IMR-90 (cell line): ENCODE results near the gene ATP1A4. TPM values are rescaled to one million over a fixed set of nuclear protein-coding genes. Genes with fewer than 3 reads are reported as not detected.
A peak's percentile ranks its signal among the peaks of the same experiment; 100 is the strongest.

Experiments used
- ATAC-seq: fragments of 200-7000 bp; cut with Tn5 transposase; 2 replicates; pipeline ENCODE4 v1.9.1; 2020; ENCODE audit warnings: low read depth, mild to moderate bottlenecking, moderate library complexity
- BruUV-seq: library from RNA; stranded (reverse); fragments of 400-500 nt; replicated peaks from 2 replicates; lab custom pipeline; 2021; lab: Mats Ljungman, UMichigan
- CTCF ChIA-PET: fragments of 300-600 bp; formaldehyde crosslinking; extraction: SDS; loops from one replicate; lab custom pipeline; 2021; ENCODE audit warnings: antibody characterized with exemption; lab: Yijun Ruan, JAX
- POLR2A ChIA-PET: fragments of 300-600 bp; sonication (Branson Sonifier 250); formaldehyde crosslinking; loops from one replicate; lab custom pipeline; 2022; ENCODE audit warnings: antibody characterized with exemption; ENCODE audit not compliant: unreplicated experiment; lab: Charles Lee
- DNase-seq: peaks from one replicate; pipeline ENCODE4 v3.0.0; 2013
- H2AFZ ChIP-seq: replicated peaks from 2 replicates; pipeline ENCODE3; 2013; ENCODE audit warnings: low read length, mild to moderate bottlenecking; ENCODE audit not compliant: poor library complexity
- H2AK5ac ChIP-seq: 2 replicates; pipeline ENCODE4 v1.6.1; 2013; ENCODE audit warnings: low read depth, low read length, inconsistent platforms
- H2AK9ac ChIP-seq: replicated peaks from 2 replicates; pipeline ENCODE3; 2013; ENCODE audit warnings: mild to moderate bottlenecking, low read depth, low read length, moderate library complexity; ENCODE audit not compliant: poor library complexity
- H2BK120ac ChIP-seq: 2 replicates; pipeline ENCODE4 v1.6.1; 2013; ENCODE audit warnings: low read depth, low read length, inconsistent platforms
- H2BK15ac ChIP-seq: 3 replicates; pipeline ENCODE4 v1.6.1; 2013; ENCODE audit warnings: low read depth, low read length, inconsistent platforms
- H2BK20ac ChIP-seq: 2 replicates; pipeline ENCODE4 v1.6.1; 2013; ENCODE audit warnings: low read depth, mild to moderate bottlenecking, inconsistent platforms, low read length, moderate library complexity
- H2BK5ac ChIP-seq: 2 replicates; pipeline ENCODE4 v1.6.1; 2013; ENCODE audit warnings: mild to moderate bottlenecking, low read depth, low read length, inconsistent platforms; ENCODE audit not compliant: poor library complexity, severe bottlenecking
- H3K14ac ChIP-seq: replicated peaks from 2 replicates; pipeline ENCODE4 v1.6.1; 2013; ENCODE audit warnings: low read depth, low read length, inconsistent platforms
- H3K18ac ChIP-seq: 2 replicates; pipeline ENCODE4 v1.6.1; 2013; ENCODE audit warnings: low read depth, low read length, control low read depth
- H3K23ac ChIP-seq: 2 replicates; pipeline ENCODE4 v1.6.1; 2013; ENCODE audit warnings: low read depth, low read length, inconsistent platforms
- H3K27ac ChIP-seq: 2 replicates; pipeline ENCODE4 v1.5.1; 2013; ENCODE audit warnings: mild to moderate bottlenecking, control low read depth, low read length; ENCODE audit not compliant: insufficient read depth
- H3K27me3 ChIP-seq: 2 replicates; pipeline ENCODE4 v1.6.1; 2013; ENCODE audit warnings: low read length; ENCODE audit not compliant: control insufficient read depth, insufficient read depth
- H3K36me3 ChIP-seq: 2 replicates; pipeline ENCODE4 v1.6.1; 2013; ENCODE audit warnings: low read length, mixed read lengths; ENCODE audit not compliant: control insufficient read depth, insufficient read depth
- H3K4ac ChIP-seq: 2 replicates; pipeline ENCODE4 v1.6.1; 2013; ENCODE audit warnings: low read depth, low read length, inconsistent platforms
- H3K4me1 ChIP-seq: 2 replicates; pipeline ENCODE4 v1.6.1; 2013; ENCODE audit warnings: low read length, mixed read lengths; ENCODE audit not compliant: control insufficient read depth, insufficient read depth
- H3K4me2 ChIP-seq: 2 replicates; pipeline ENCODE4 v1.6.1; 2013; ENCODE audit warnings: low read depth, mild to moderate bottlenecking, control low read depth, low read length, moderate library complexity
- H3K4me3 ChIP-seq: 2 replicates; pipeline ENCODE4 v1.5.1; 2013; ENCODE audit warnings: low read depth, mild to moderate bottlenecking, control low read depth, low read length, moderate library complexity; ENCODE audit not compliant: insufficient read depth
- H3K56ac ChIP-seq: 2 replicates; pipeline ENCODE4 v1.6.1; 2013; ENCODE audit warnings: low read length, inconsistent platforms; ENCODE audit not compliant: insufficient read depth; ENCODE audit errors: extremely low read depth
- H3K79me1 ChIP-seq, 2 experiments: 2 replicates each; pipeline ENCODE4 v1.6.1; 2013; ENCODE audit warnings: low read length in 2 of 2, inconsistent platforms in 1 of 2, low read depth in 1 of 2
- H3K9ac ChIP-seq: 2 replicates; pipeline ENCODE4 v1.6.1; 2013; ENCODE audit warnings: low read depth, low read length, control low read depth
- H3K9me1 ChIP-seq: 2 replicates; pipeline ENCODE4 v1.6.1; 2013; ENCODE audit warnings: low read length, inconsistent platforms; ENCODE audit not compliant: insufficient read depth
- H3K9me3 ChIP-seq: 2 replicates; pipeline ENCODE4 v1.6.1; 2013; ENCODE audit warnings: low read length; ENCODE audit not compliant: control insufficient read depth, insufficient read depth
- H4K20me1 ChIP-seq: 2 replicates; pipeline ENCODE4 v1.6.1; 2013; ENCODE audit warnings: low read length, inconsistent platforms; ENCODE audit not compliant: insufficient read depth
- H4K5ac ChIP-seq: 2 replicates; pipeline ENCODE4 v1.6.1; 2013; ENCODE audit warnings: mild to moderate bottlenecking, low read depth, low read length, control low read depth
- H4K8ac ChIP-seq, 2 experiments: 2 replicates each; pipeline ENCODE4 v1.6.1; 2013; ENCODE audit warnings: low read depth in 2 of 2, low read length in 2 of 2, control low read depth in 1 of 2, inconsistent platforms in 1 of 2
- H4K91ac ChIP-seq: 2 replicates; pipeline ENCODE4 v1.6.1; 2013; ENCODE audit warnings: low read depth, low read length, inconsistent platforms; ENCODE audit not compliant: insufficient read depth
- BHLHE40 ChIP-seq: fragments of 150-350 bp; IDR thresholded peaks from 2 replicates; pipeline ENCODE4 v1.6.1; 2016; ENCODE audit warnings: mild to moderate bottlenecking, low read depth, low read length
- CEBPB ChIP-seq: IDR thresholded peaks from 2 replicates; pipeline ENCODE4 v1.6.1; 2012; ENCODE audit warnings: low read depth, low read length, improper control_type of control experiment
- CHD1 ChIP-seq: IDR thresholded peaks from 2 replicates; pipeline ENCODE4 v1.6.1; 2012; ENCODE audit warnings: low read depth, low read length, improper control_type of control experiment
- FOS ChIP-seq: fragments of 150-350 bp; IDR thresholded peaks from 2 replicates; pipeline ENCODE4 v1.6.1; 2016; ENCODE audit warnings: low read depth, low read length
- MAFK ChIP-seq: IDR thresholded peaks from 2 replicates; pipeline ENCODE4 v1.6.1; 2012; ENCODE audit warnings: low read depth, low read length, improper control_type of control experiment
- MAZ ChIP-seq: IDR thresholded peaks from 2 replicates; pipeline ENCODE4 v1.6.1; 2012; ENCODE audit warnings: low read depth, mild to moderate bottlenecking, low read length, improper control_type of control experiment, moderate library complexity, borderline replicate concordance
- MXI1 ChIP-seq: IDR thresholded peaks from 2 replicates; pipeline ENCODE4 v1.6.1; 2012; ENCODE audit warnings: low read depth, mild to moderate bottlenecking, low read length, moderate library complexity, borderline replicate concordance
- NFE2L2 ChIP-seq: fragments of 150-350 bp; IDR thresholded peaks from 2 replicates; pipeline ENCODE4 v1.6.1; 2016; ENCODE audit warnings: low read depth, mild to moderate bottlenecking, low read length
- POLR2A ChIP-seq: IDR thresholded peaks from 2 replicates; pipeline ENCODE4 v1.6.1; 2012; ENCODE audit warnings: mild to moderate bottlenecking, low read depth, low read length
- RAD21 ChIP-seq: IDR thresholded peaks from 2 replicates; pipeline ENCODE4 v1.6.1; 2012; ENCODE audit warnings: low read length, improper control_type of control experiment
- RCOR1 ChIP-seq: IDR thresholded peaks from 2 replicates; pipeline ENCODE4 v1.6.1; 2012; ENCODE audit warnings: mild to moderate bottlenecking, low read length, improper control_type of control experiment; ENCODE audit not compliant: insufficient replicate concordance
- RFX5 ChIP-seq: IDR thresholded peaks from 2 replicates; pipeline ENCODE4 v1.8.0; 2012; ENCODE audit warnings: low read depth, mild to moderate bottlenecking, low read length, moderate library complexity
- SMC3 ChIP-seq: fragments of 150-350 bp; IDR thresholded peaks from 2 replicates; pipeline ENCODE4 v1.6.1; 2016; ENCODE audit warnings: low read depth, mild to moderate bottlenecking, antibody characterized with exemption, low read length, moderate library complexity
- WGBS, 2 experiments: methylation state at CpG; one replicate each; pipeline versions ENCODE4 v1.1.5 to v1.1.7; 2013; ENCODE audit warnings: missing lambda C conversion rate in 2 of 2; ENCODE audit not compliant: insufficient read length in 1 of 2; ENCODE audit errors: extremely low coverage in 2 of 2; 5-methylcytosine and 5-hydroxymethylcytosine counted together
- dilution Hi-C: fragments of 300-500 bp; cut with HindIII; formaldehyde crosslinking; loops from one replicate; pipeline ENCODE4 v1.14.3; 2018; ENCODE audit warnings: low sequenced_read_pairs; ENCODE audit not compliant: unreplicated experiment
- in situ Hi-C: fragments of 300-500 bp; cut with MboI; formaldehyde crosslinking; loops from 3 replicates; pipeline ENCODE4 v1.14.3; 2019; ENCODE audit warnings: low sequenced_read_pairs, inconsistent platforms, mixed read lengths
- intact Hi-C: fragments of 100-400 bp; cut with micrococcal nuclease; formaldehyde crosslinking; loops from 2 replicates; pipeline ENCODE4 v1.10.0; 2022
- polyA plus RNA-seq, 3 experiments: library from polyadenylated mRNA; depleted of rRNA; stranded (reverse); fragments of >200 nt; gene quantifications; 2 replicates each; pipeline ENCODE4 v1.2.3, GENCODE V29; 2012; ENCODE audit warnings: low replicate concordance in 1 of 3
- total RNA-seq: library from RNA; depleted of rRNA; stranded (reverse); fragments of >200 nt; gene quantifications from 2 replicates; pipeline ENCODE4 v1.2.3, GENCODE V29; 2012
- TF ChIP-seq, protein P1 (sequence below): conservative IDR thresholded peaks from 2 replicates; pipeline ENCODE4 v1.5.1; 2012; ENCODE audit warnings: mild to moderate bottlenecking, low read depth, low read length, improper control_type of control experiment
- TF ChIP-seq, protein P2 (sequence below): fragments of 150-350 bp; IDR thresholded peaks from 2 replicates; pipeline ENCODE4 v1.6.1; 2016; ENCODE audit warnings: low read depth, mild to moderate bottlenecking, low read length, moderate library complexity, borderline replicate concordance

Gene ATP1A4
- total and polyA plus RNA-seq, 2 of the 4 experiments (the other 2 are of a cell fraction): not detected

DNA sequence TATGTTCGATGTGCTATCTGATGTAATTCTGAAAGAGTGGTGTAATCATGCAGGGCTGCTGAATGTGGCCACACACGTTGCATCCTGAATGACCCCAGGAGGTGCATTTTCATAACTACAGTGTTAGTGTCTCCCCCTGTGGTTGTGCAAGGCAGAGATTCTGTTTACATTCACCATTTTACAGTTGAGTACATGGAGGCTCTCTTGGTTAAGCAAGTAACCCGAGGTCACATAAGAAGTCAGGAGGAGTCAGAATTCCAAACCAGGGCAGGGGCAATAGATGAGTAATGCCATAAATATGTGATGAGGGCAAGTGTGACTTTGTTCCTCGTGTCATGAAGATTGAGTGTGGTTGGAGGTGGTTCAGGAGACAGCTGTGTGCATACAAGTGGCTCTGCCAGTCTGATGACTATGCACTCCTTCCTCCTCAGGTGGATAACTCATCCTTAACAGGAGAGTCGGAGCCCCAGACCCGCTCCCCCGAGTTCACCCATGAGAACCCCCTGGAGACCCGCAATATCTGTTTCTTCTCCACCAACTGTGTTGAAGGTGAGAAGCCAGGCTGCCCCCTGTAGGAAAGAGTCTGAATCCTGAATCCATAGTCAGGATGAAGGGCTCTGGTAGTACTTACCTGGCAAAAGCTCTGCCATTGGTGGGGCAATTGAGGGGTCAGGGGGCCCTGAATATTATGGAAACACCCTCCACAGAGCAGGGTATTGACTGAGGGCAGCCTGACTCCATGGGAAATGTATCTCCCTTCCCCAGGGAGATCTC lies 26.5 kb upstream of the ATP1A4 start:
- Histone ChIP-seq H3K4me2 (no peak overlapping the region), H4K91ac (peak overlapping the region; percentile 29), H3K4ac (peak overlapping the region; percentile 89), H2AFZ (no peak overlapping the region), H3K27ac (peak overlapping the region; percentile 21; the same call in 1 of the 2 replicates), H2BK120ac (peak overlapping the region; percentile 91), H2AK9ac (no peak overlapping the region), H2AK5ac (peak overlapping the region; percentile 73), H3K9me1 (peaks cover 26% of the 10 kb centered on the region), H3K4me3 (no peak overlapping the region), H3K36me3 (no peaks in the 10 kb centered on the region), H3K23ac (no peak overlapping the region), H3K79me1 (no peaks in the 10 kb centered on the region), H3K27me3 (no peaks in the 10 kb centered on the region), H3K9ac (no peak overlapping the region), H4K20me1 (no peaks in the 10 kb centered on the region), H3K4me1 (peaks cover 17% of the 10 kb centered on the region), H4K5ac (no peak overlapping the region), H2BK5ac (peak overlapping the region; percentile 48), H3K9me3 (no peaks in the 10 kb centered on the region), H2BK20ac (peak overlapping the region; percentile 81), H3K18ac (peak overlapping the region; percentile 4; the same call in 1 of the 2 replicates), H3K14ac (peak overlapping the region; percentile 88), H2BK15ac (peak overlapping the region; percentile 24; the same call in 1 of the 3 replicates), H4K8ac (peak overlapping the region; percentile 10 to 56; a peak in 3 of 4 replicates), H3K56ac (no peak overlapping the region)
- ATAC-seq (peak; percentile 83), DNase-seq (peak; percentile 89)
- in situ Hi-C loops (no loop called here), intact Hi-C loops (no loop called here), dilution Hi-C loops (no loop called here)
- CTCF ChIA-PET: interaction anchor here (0.6 to 1.9 kb wide), 6 partner anchors 20 to 118 kb away, joined by 3 to 7 read pairs (median 3); no protein-coding TSS in a partner anchor
- WGBS, 2 experiments: 40% methylated on average over 1 of the region's 8 CpGs; no CpG with 5 or more reads in 1 of the 2 experiments
- BruUV-seq: no TSS peak
- POLR2A ChIA-PET: no interaction called here
- TF ChIP-seq SMC3 (no peak), RAD21 (no peak), FOS (peak; percentile 76), CHD1 (no peak), BHLHE40 (peak; percentile 41), CEBPB (peak; percentile 93), RFX5 (no peak), NFE2L2 (no peak), RCOR1 (no peak), MAFK (no peak), MAZ (peak; percentile 1; the same call in 1 of the 2 replicates), POLR2A (no peak), MXI1 (0 out of 2 replicates have a peak, but pooled peaks have one; percentile 25)
- TF ChIP-seq, protein P1, sequence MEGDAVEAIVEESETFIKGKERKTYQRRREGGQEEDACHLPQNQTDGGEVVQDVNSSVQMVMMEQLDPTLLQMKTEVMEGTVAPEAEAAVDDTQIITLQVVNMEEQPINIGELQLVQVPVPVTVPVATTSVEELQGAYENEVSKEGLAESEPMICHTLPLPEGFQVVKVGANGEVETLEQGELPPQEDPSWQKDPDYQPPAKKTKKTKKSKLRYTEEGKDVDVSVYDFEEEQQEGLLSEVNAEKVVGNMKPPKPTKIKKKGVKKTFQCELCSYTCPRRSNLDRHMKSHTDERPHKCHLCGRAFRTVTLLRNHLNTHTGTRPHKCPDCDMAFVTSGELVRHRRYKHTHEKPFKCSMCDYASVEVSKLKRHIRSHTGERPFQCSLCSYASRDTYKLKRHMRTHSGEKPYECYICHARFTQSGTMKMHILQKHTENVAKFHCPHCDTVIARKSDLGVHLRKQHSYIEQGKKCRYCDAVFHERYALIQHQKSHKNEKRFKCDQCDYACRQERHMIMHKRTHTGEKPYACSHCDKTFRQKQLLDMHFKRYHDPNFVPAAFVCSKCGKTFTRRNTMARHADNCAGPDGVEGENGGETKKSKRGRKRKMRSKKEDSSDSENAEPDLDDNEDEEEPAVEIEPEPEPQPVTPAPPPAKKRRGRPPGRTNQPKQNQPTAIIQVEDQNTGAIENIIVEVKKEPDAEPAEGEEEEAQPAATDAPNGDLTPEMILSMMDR: peak; percentile 46
- TF ChIP-seq, protein P2, sequence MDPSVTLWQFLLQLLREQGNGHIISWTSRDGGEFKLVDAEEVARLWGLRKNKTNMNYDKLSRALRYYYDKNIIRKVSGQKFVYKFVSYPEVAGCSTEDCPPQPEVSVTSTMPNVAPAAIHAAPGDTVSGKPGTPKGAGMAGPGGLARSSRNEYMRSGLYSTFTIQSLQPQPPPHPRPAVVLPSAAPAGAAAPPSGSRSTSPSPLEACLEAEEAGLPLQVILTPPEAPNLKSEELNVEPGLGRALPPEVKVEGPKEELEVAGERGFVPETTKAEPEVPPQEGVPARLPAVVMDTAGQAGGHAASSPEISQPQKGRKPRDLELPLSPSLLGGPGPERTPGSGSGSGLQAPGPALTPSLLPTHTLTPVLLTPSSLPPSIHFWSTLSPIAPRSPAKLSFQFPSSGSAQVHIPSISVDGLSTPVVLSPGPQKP: no peak
